Cortex of kidney (tissue), 1 donor: ENCODE measurements around the gene ASAH2.
"Not testable (repeated sequence)": the region's sequence is repeated elsewhere in the genome, so short reads cannot be mapped to it uniquely, and the experiment has no call there.

Source experiments
- DNase-seq: peaks from one replicate; lab custom pipeline; 2025; lab: John Stamatoyannopoulos, UW

ASAH2 gene

GRCh38 chr10:50251394-50251793 is at the start of gene ASAH2:
TSS of gene ASAH2 (minus strand) at chr10:50251516. CDS start at chr10:50248610, 2,906 bp downstream.
- DNase-seq: no peak

- DNase-seq: no peak
Observed at GRCh38 chr10:50299948-50300669, 48.8 kb upstream of the ASAH2 start.

DNA sequence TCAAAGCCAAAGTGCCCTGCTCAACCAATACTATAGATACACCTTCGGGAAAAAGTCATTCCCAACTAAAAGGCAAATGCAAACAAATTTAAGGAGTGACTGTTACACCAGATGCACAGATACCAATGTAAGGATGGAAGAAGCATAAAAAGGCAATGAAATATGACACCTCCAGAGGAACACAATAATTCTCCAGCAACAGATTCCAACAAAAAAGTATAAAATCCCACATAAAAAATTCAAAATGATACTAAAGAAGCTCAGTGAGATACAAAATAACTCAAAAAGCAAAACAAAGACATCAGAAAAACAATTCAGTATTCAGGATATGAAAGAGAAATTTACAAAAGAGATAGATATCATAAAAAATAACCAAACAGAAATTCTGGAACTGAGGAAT is 44.1 kb upstream of the ASAH2 start:
- no peak for DNase-seq

GRCh38 chr10:50294582-50294981 is 43.3 kb upstream of the ASAH2 start:
- no peak for DNase-seq

DNA sequence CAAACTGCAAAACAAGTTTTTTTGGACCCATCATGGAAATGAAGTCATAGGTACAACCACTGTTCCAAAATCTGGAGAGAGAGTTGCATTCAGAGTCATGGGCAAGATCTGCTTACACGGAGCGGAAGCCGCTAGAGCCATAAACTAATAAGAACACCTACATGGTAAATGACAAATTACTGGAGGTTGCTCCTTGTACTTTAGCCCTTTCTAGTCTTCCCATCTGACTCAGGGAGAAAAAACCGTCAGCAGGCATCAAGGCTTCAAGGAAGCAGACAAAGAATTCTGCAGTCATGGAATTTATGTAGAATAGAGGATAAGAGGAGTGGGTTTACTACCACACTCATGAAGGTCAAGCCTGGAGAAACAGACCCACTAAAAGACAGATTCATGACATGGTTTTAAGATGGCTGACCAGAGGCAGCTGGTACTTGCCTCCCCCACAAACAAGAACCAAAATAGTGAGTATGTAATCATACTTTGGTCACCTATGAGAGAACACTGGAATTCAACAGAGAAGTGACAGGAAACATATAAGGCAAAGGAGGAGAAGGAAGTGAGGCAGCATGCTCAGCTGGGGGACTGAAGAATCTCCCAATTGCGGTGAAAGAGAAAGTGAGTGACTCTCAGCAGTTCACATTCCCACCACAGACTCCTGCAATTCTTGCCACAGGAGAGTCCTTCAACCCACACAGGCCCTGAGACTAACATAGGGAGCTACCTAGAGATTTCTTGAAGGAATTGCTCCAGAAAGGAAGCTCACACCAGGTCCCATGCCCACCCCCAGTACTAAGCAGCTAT is 42.4 kb upstream of the ASAH2 start:
- no peak for DNase-seq

- no peak for DNase-seq
Observed at GRCh38 chr10:50291261-50291850, 40.0 kb upstream of the ASAH2 start.

- no peak for DNase-seq
Observed at GRCh38 chr10:50289196-50289595, 37.9 kb upstream of the ASAH2 start.

- no peak for DNase-seq
Observed at GRCh38 chr10:50286996-50287803, 35.9 kb upstream of the ASAH2 start.

- no peak for DNase-seq
Observed at GRCh38 chr10:50286517-50286916, 35.2 kb upstream of the ASAH2 start.

GRCh38 chr10:50281967-50282522 is 30.7 kb upstream of the ASAH2 start:
- no peak for DNase-seq

DNA sequence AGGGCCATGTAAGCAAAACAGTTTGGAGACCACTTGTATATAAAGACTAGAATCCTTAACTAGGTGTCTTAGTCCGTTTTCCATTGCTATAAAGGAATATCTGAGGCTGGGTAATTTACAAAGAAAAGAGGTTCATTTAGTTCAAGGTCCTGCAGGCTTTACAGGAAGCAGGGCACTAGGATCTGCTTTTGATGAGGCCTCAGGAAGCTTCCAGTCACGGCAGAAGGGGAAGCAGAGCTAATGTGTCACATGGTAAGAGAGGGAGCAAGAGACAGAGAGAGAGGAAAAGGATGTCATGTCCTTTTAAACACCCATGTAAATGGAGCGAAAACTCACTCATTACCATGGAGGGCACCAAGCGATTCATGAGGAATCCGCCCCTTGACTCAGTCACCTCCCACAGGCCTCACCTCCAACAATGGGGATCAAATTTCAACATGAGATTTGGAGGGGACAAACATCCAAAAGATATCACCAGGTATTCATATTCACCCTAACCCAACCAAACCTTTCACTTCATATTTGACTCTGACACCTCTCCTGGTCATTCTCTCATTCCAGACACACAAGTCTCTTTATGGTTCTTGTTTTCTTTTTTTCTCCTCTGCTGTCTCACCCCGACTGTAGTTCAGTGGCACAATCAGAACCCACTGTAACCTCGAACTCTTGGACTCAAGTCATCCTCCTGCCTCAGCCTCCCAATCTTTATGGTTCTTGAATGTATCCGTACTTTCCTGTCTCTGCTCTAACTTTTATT is 30.1 kb upstream of the ASAH2 start:
- DNase-seq: no peak

GRCh38 chr10:50280049-50280841 is 28.9 kb upstream of the ASAH2 start:
- DNase-seq: no peak

GRCh38 chr10:50279489-50279888 is 28.2 kb upstream of the ASAH2 start:
- DNase-seq: no peak

DNA sequence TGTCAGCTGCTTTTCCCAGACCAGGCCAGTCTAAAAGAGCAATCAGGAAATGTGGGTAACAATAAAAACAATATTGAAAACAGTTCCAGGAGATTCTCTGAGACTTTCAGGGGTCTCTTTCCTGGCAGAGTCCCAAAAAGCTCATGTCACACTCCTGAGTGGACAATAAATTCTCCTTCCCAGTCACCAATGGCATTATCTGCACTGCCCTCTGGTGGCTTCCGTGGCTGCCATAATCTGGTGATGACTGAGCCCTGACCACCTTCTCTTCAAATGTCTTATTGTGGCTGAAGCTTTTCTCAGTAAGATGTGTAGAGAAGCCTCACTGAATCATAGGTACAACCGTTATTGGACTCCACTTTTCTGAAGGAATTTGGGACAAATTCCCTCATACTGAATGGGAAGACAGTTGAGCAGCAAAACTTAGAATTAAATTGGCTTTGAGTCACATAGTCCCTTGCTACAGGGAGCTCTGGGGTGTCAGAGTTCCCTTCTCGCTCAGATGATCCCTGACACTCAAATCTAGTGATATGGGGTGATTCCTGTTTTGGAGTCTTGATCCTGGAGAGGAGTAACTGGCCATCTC is 24.4 kb upstream of the ASAH2 start:
- DNase-seq: no peak

GRCh38 chr10:50272531-50272930 is 21.2 kb upstream of the ASAH2 start:
- no peak for DNase-seq

DNA sequence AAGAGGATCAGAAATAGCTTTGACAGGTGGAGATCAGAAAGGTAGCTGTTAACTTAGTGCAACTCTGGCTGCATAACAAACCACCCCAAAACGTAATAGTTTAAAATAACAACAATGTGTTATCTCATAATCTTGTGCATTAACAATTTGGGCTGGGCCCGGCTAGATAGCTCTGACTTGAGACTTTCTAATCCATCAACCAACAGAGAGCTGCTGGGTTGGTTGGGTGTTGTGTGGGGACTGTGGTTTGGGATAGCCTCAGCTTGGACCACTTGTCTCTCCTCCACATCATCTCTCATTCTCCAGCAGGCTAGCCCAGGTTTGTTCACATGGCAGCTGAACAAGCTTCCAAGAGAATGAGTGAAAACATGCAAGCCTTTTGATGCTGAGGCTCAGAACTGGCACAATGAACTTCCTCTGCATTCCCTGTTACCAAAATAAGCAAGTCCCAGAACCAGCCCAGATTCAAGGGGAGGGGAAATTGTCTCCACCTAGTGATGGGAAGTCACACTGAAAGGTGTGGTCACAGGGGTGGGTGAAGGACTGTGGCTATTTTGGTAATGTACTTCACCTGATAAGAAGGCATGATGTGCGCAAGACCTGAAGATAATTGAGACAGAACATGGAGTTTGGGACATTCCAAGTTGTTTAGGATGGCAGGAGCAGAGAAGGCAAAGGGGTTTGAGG is 20.4 kb upstream of the ASAH2 start:
- DNase-seq: no peak

DNA sequence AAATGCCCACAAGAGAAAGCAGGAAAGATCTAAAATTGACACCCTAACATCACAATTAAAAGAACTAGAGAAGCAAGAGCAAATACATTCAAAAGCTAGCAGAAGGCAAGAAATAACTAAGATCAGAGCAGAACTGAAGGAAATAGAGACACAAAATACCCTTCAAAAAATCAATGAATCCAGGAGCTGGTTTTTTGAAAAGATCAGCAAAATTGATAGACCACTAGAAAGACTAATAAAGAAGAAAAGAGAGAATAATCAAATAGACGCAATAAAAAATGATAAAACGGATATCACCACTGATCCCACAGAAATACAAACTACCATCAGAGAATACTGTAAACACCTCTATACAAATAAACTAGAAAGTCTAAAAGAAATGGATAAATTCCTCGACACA is 16.6 kb upstream of the ASAH2 start:
- not testable (repeated sequence) for DNase-seq

GRCh38 chr10:50262625-50263024 is 11.3 kb upstream of the ASAH2 start:
- not testable (repeated sequence) for DNase-seq

DNA sequence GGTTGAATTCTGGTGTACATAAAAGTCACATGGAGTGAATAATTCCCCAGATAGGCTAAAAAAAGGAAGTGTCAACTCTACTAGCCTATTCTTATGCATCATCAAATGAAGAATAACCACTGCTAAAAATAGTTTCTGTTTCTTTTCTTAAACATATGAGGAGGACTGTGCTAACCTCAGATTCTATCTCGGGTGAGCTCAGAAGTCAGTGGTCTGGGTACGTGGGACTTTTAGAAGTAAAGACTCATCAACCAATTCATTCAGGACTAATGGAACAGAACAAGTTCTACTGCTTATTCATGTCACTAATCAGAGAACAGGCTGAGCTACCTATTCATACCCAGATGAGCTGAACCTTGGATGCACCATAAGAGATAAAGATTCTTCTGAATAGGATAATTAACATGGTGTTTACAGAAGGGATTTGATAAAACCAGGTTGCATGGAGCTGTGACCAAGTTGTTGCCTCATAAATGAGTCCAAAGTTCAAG is 9.5 kb upstream of the ASAH2 start:
- DNase-seq: no peak
